ENCODE results near the gene RPS27L.

DNA sequence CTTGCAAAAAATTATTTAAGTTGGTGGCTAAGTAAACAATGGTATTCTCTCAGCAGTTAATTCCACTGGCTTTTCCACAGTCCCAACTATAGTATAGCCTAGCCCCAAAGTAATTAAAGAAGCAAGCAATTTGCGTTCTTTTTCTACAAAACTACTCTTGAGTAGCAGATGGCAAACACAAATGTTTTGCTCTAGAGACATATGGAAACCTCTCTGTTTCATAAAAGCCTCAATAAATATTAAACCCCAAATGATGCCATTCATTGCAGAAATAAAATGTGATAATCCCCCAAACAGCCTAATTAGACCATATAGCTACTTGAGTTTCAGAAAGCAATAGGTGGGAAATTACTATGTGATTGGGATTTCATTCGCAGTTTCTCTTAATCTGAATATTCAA, 23.5 kb upstream of the RPS27L start:
- TF ChIP-seq, protein P1, sequence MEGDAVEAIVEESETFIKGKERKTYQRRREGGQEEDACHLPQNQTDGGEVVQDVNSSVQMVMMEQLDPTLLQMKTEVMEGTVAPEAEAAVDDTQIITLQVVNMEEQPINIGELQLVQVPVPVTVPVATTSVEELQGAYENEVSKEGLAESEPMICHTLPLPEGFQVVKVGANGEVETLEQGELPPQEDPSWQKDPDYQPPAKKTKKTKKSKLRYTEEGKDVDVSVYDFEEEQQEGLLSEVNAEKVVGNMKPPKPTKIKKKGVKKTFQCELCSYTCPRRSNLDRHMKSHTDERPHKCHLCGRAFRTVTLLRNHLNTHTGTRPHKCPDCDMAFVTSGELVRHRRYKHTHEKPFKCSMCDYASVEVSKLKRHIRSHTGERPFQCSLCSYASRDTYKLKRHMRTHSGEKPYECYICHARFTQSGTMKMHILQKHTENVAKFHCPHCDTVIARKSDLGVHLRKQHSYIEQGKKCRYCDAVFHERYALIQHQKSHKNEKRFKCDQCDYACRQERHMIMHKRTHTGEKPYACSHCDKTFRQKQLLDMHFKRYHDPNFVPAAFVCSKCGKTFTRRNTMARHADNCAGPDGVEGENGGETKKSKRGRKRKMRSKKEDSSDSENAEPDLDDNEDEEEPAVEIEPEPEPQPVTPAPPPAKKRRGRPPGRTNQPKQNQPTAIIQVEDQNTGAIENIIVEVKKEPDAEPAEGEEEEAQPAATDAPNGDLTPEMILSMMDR (IDR thresholded peaks at IDR 0.05) = no peak
- no peak for TF ChIP-seq POLR2A (IDR thresholded peaks at IDR 0.05)

Measured in esophagus squamous epithelium (tissue), 4 donors.